Sigmoid colon (tissue), 3 donors: ENCODE data around the gene THAP4.

Source experiments
- POLR2A ChIP-seq, 2 donors: fragments of 450-650 bp; IDR thresholded peaks; one replicate each; pipeline ENCODE4 v1.6.1; 2016; ENCODE audit warnings: antibody characterized with exemption in 2 of 2, mild to moderate bottlenecking in 2 of 2, moderate library complexity in 2 of 2
- TF ChIP-seq, protein P1 (sequence below), 4 experiments: fragments of 450-650 bp in 3 of 4; fragments of 200-600 bp in 1 of 4; IDR thresholded peaks; one replicate each; pipeline ENCODE4 v1.5.1; 2016 to 2019; ENCODE audit warnings: antibody characterized with exemption in 4 of 4, mild to moderate bottlenecking in 3 of 4, moderate library complexity in 2 of 4

DNA sequence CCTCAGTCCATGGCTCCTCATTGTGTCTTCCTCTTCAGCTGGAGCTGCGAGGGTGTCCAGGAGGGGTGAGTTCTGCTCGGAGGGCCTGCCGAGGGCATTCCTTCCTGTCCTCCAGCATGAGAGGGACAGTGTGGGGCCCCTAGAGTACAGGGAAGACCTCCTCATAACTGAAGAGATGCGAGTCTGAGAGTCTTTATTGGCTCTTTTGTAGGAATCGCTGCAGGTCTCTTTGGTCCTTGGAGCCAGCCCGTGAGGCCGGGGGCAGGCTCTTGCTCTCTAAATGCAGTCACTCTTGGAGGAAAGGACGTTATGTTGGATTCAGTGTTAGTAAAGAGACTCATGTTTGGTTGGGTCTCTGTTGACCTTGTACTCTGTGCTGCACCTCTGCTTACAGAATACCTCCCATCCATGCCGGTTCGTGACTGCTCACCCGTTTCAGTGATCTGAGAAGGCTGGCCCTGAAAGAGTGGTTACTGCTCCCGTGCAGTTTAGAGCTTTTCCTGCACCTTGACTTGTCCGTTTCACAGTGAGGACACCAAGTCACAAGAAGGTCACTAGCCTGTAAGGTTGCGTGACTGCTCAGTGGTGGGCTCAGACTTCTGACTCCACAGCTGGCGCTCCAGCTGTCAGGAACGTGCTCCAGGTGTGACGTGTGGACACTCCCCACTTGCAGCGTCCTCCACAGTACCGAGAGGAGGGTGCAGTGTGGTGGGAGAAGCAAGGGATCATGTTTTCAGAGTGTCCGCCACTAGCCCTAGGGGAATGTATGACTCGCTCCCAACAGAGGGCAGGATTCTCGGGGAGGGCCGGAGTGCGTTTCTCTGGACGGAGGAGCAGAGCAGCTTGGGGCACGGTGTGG lies 8.3 kb upstream of the THAP4 start:
- TF ChIP-seq, protein P1, sequence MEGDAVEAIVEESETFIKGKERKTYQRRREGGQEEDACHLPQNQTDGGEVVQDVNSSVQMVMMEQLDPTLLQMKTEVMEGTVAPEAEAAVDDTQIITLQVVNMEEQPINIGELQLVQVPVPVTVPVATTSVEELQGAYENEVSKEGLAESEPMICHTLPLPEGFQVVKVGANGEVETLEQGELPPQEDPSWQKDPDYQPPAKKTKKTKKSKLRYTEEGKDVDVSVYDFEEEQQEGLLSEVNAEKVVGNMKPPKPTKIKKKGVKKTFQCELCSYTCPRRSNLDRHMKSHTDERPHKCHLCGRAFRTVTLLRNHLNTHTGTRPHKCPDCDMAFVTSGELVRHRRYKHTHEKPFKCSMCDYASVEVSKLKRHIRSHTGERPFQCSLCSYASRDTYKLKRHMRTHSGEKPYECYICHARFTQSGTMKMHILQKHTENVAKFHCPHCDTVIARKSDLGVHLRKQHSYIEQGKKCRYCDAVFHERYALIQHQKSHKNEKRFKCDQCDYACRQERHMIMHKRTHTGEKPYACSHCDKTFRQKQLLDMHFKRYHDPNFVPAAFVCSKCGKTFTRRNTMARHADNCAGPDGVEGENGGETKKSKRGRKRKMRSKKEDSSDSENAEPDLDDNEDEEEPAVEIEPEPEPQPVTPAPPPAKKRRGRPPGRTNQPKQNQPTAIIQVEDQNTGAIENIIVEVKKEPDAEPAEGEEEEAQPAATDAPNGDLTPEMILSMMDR (IDR thresholded peaks at IDR 0.05), result no peak
- no peak for TF ChIP-seq POLR2A (IDR thresholded peaks at IDR 0.05)
